NCI-H1105 (cell line): ENCODE data around the gene GNB1L.

Experiments
- DNase-seq: peaks from one replicate; lab custom pipeline; 2025; lab: John Stamatoyannopoulos, UW

GNB1L gene

GRCh38 chr22:19775496-19776325 lies 79.0 kb downstream of the GNB1L start:
- no peak for DNase-seq

- no peak for DNase-seq
Measured at GRCh38 chr22:19774628-19775027, 80.0 kb downstream of the GNB1L start.

- no peak for DNase-seq
Measured at GRCh38 chr22:19773470-19774040, 81.1 kb downstream of the GNB1L start.

DNA sequence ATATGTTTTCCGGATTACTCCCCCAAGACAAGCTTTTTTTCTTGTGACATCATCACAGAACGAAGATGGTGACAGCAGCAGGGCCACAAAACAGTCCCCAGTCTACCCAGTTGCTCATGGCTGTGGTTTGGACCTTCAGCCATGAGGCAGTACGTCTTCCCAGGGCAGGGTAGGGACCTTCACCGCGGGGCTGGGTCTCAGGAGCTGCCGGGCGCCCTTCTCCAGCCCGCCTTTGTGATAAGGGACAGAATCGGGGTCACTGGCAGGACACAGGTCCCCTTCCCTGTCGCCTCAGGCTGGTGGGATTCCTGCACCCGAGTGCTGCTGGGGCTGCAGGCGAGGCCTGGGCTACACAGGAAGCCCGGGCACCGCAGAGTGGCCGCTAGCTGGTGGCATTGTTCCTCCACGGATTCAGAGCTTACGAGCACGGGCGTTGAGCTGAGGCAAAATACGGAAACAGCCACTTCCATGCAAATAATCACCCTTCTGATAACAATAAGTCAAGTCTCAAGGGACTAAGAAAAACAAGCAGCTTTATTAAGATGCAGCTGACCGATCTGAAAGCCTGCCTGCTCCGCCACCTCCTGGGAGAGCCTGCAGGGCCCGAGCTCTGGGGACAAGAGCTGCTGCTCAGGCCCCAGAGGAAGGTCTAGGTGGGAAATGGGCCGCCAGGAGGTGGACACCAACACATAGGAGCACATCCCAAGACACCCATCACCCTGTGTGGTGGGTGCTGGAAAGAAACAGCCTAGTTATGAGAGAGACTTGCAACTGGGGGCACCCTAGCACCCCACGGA lies 81.8 kb downstream of the GNB1L start:
- DNase-seq: no peak

DNA sequence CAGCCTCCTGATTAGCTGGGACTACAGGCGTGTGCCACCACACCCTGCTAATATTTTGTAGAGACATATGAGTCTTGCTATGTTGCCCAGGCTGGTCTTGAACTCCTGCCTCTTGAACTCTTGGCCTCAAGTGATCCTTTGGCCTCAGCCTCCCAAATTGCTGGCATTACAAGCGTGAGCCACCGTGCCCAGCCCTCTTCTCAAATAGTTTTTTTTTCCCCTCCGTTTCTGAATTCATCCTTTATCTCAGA lies 82.3 kb downstream of the GNB1L start:
- DNase-seq: no peak

GRCh38 chr22:19770349-19771220 lies 84.1 kb downstream of the GNB1L start:
- DNase-seq: no peak

DNA sequence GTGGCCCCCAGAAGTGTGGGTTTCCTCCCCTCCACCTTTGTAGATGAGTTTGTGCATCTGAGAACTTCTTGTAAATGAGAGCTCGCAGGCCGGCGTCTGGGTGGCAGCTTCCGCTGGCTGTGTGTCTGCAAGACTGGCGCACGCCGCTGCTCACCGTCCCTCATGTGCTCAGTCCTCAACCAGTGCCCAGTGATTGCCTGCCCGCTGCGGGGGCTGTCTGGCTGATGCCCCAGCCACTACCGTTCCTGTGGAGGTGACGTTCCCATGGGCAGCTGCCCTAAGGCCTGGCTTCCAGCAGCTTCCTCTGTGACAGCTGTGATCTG lies 85.3 kb downstream of the GNB1L start:
- no peak for DNase-seq

DNA sequence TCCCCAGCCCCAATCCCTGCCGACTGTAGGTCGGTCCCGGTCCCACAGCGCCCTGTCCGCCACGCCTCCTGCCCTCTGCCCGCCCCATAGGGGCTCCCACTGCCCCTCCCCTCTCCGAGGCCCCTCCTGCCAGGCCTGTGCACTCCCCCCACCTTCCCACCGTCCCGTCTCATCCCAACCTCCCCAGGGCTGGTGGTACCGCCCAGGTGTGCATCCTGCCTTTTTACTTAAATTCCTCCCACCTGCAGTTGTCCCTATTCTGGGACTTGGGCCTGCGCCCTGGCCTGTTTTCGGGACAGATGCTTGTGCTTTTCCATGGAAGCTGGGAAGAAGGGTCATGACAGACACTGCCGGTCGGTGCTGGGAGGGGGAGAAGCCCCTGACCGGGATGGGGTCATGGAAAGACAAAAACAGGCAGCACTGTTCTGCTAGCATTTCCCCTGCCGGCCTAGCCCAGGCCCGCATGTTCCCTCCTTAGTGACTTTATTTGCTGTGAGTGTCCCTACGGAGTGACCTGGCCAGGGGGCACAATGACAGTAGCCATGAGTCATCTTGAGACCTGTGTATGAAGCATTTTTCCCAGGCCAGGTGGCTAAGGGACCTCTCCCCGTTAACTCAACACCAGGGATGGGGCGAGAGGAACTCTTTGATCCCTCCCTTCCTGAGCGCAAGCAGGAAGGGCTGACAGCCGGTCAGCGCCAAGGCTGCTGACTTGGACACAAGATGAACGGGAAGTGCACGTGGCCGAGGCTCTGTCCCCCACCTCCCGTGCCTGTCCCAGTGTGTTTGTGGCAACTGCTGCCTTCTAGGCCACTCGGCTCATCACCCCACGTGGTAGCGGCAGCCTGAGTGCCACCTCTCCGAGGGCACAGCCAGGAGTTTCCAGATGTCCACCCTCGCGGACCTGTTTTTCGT lies 87.0 kb downstream of the GNB1L start:
- DNase-seq: no peak

DNA sequence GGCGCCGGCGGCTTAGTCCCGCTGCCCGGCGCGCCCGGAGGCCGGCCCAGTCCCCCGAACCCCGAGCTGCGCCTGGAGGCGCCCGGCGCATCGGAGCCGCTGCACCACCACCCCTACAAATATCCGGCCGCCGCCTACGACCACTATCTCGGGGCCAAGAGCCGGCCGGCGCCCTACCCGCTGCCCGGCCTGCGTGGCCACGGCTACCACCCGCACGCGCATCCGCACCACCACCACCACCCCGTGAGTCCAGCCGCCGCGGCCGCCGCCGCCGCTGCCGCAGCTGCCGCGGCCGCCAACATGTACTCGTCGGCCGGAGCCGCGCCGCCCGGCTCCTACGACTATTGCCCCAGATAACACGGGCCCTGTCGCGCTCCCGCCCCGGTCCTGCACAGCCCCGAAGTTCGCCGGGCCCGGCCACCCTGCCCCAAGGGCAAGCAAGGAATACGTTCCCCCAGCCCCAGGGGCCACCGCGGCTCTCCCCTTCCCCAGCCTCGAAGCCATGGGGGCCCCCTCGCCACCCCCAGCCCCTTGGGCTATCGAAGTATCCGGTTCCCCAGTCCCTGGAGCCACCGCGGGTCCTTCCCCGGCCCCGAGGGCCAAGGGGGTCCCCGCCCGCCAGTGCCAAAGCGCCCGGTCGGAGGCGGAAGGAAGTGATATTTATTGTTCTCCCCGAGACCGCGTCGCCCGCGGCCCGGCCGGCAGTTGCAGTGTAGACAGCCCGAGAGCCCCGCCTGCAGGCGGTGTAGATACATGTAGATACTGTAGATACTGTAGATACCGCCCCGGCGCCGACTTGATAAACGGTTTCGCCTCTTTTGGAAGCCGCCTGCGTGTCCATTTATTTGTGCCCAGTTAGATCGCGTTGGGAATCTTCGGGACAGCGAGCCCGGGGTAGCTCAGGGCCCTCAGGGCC lies 87.9 kb downstream of the GNB1L start:
- DNase-seq: no peak

GRCh38 chr22:19766240-19766510 lies 88.5 kb downstream of the GNB1L start:
- DNase-seq: no peak

- no peak for DNase-seq
Measured at GRCh38 chr22:19765477-19766239, 89.0 kb downstream of the GNB1L start.

DNA sequence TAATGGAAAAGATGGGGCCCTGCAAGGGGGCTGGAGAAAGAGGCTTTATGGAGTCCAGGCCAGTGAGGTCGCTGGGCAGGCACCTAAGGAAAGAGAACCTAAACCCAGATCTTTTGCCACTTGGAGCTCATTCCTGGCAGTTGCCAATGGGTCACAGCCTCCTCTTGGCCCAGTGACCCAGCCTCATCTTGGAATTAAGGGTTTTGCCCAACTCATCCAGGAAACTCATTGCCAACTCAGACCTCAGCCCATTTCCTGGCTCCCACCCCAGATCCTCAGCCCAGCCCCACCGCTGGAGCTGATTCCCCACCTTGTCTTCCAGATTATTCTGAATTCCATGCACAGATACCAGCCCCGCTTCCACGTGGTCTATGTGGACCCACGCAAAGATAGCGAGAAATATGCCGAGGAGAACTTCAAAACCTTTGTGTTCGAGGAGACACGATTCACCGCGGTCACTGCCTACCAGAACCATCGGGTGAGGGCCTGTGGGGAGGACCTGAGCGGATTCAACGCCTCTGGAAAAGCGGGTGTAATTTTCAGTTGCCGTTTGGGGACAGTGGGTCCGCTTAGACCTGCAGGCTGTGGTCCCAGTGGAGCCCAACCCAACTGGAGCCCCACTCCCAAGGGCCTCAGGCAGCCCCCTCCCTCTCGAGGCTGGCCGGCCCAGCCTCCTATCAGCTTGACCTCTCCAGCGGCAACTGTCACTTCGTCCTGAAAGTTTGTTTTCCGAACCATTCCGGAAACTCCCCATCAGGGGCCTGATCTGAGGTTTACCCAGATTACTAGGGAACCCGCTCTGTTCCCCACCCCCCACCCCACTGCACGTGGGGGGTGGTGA lies 89.8 kb downstream of the GNB1L start:
- DNase-seq: no peak

GRCh38 chr22:19764299-19764593 lies 90.4 kb downstream of the GNB1L start:
- no peak for DNase-seq

GRCh38 chr22:19763458-19764298 lies 91.0 kb downstream of the GNB1L start:
- DNase-seq: no peak

DNA sequence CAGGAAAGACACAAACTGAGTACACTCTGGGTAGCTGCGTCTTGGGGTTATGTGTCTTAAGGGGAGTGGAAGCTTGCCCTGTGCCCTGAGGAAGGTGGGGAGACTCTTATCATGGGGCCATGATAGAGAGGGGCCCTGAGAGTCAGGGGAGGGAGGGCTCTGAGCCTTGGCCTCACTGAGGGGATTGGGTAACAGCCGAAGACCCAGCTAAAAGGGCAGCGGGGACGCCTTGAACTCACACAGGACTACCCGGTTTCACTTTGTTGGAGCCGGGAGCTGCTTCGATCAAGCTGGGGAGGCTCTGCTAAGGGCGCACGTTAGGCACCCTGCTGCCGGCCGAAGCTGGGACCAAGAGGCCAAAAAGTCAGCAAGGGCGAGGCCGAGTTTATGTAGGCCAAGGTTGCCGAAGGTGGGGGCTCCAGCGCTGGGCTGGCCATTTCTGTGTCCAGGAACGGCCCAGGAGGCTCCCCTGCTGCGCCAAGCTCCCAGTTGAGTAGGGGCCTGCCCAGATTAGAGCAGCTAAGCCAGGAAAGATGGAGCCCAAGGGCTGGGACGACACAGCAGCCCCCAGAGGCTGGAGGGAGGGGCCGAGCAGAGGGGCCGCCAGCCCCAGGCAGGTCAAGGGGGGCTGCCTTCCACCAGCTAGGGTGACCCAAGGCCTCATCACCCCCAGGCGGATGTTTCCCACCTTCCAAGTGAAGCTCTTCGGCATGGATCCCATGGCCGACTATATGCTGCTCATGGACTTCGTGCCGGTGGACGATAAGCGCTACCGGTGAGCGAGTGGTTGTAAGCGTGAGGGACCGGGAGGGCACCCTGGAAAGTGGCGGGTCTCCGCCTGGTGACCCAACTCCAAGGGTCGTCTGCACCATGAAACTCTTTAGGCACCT lies 91.9 kb downstream of the GNB1L start:
- no peak for DNase-seq

- no peak for DNase-seq
Measured at GRCh38 chr22:19761725-19762567, 92.7 kb downstream of the GNB1L start.
